Esophagus squamous epithelium (tissue), 4 donors: ENCODE measurements around the gene FOXP1.

Source experiments
- POLR2A ChIP-seq, 4 donors: fragments of 450-650 bp; IDR thresholded peaks; one replicate each; pipeline ENCODE4 v1.6.1; 2017; ENCODE audit warnings: antibody characterized with exemption in 4 of 4, mild to moderate bottlenecking in 4 of 4, moderate library complexity in 3 of 4
- TF ChIP-seq, protein P1 (sequence below), 6 experiments: fragments of 450-650 bp in 4 of 6; fragments of 200-600 bp in 2 of 6; sonication (generic) in 2 of 6; IDR thresholded peaks; one replicate each; pipeline ENCODE4 v1.5.1; 2016 to 2019; ENCODE audit warnings: antibody characterized with exemption in 6 of 6, mild to moderate bottlenecking in 4 of 6, moderate library complexity in 4 of 6

- no peak for TF ChIP-seq POLR2A (IDR thresholded peaks at IDR 0.05)
- TF ChIP-seq, protein P1, sequence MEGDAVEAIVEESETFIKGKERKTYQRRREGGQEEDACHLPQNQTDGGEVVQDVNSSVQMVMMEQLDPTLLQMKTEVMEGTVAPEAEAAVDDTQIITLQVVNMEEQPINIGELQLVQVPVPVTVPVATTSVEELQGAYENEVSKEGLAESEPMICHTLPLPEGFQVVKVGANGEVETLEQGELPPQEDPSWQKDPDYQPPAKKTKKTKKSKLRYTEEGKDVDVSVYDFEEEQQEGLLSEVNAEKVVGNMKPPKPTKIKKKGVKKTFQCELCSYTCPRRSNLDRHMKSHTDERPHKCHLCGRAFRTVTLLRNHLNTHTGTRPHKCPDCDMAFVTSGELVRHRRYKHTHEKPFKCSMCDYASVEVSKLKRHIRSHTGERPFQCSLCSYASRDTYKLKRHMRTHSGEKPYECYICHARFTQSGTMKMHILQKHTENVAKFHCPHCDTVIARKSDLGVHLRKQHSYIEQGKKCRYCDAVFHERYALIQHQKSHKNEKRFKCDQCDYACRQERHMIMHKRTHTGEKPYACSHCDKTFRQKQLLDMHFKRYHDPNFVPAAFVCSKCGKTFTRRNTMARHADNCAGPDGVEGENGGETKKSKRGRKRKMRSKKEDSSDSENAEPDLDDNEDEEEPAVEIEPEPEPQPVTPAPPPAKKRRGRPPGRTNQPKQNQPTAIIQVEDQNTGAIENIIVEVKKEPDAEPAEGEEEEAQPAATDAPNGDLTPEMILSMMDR (IDR thresholded peaks at IDR 0.05): no peak
These were observed 532.3 kb downstream of the FOXP1 start for GRCh38 chr3:71051259-71051595.
